ENCODE results near the gene GHRHR.

- TF ChIP-seq, protein P1, sequence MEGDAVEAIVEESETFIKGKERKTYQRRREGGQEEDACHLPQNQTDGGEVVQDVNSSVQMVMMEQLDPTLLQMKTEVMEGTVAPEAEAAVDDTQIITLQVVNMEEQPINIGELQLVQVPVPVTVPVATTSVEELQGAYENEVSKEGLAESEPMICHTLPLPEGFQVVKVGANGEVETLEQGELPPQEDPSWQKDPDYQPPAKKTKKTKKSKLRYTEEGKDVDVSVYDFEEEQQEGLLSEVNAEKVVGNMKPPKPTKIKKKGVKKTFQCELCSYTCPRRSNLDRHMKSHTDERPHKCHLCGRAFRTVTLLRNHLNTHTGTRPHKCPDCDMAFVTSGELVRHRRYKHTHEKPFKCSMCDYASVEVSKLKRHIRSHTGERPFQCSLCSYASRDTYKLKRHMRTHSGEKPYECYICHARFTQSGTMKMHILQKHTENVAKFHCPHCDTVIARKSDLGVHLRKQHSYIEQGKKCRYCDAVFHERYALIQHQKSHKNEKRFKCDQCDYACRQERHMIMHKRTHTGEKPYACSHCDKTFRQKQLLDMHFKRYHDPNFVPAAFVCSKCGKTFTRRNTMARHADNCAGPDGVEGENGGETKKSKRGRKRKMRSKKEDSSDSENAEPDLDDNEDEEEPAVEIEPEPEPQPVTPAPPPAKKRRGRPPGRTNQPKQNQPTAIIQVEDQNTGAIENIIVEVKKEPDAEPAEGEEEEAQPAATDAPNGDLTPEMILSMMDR (IDR thresholded peaks at IDR 0.05), result no peak
- TF ChIP-seq POLR2A (IDR thresholded peaks at IDR 0.05), result no peak
Observed at GRCh38 chr7:31028006-31028405, 64.3 kb downstream of the GHRHR start.

Data from esophagus squamous epithelium (tissue), 4 donors.